ENCODE results near the gene COL28A1.

COL28A1 gene

DNA sequence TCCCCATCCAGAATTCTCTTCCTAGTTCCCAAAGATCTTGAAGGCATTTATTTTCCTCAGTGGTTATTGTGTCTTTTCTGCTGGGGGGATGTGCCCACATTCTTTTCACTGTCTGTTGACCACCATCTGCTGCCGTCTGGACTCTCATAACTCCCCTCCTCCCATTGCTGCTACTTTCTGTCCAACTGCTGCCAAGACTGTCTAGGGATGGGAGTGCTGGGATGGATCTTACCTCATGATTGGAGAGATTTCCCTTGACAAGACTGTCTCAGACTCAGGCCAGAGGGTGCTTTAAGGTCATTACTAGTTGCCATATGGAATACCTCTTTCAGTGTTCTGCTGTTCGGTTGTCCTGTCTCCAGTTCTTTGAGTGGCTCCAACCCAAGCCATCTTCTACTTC is 211.8 kb downstream of the COL28A1 start:
- DNase-seq: no peak

GRCh38 chr7:7323352-7323751 is 212.3 kb downstream of the COL28A1 start:
- peak; percentile 97 for DNase-seq

- peak; percentile 90 for DNase-seq
These were observed 214.0 kb downstream of the COL28A1 start for GRCh38 chr7:7321681-7322080.

DNA sequence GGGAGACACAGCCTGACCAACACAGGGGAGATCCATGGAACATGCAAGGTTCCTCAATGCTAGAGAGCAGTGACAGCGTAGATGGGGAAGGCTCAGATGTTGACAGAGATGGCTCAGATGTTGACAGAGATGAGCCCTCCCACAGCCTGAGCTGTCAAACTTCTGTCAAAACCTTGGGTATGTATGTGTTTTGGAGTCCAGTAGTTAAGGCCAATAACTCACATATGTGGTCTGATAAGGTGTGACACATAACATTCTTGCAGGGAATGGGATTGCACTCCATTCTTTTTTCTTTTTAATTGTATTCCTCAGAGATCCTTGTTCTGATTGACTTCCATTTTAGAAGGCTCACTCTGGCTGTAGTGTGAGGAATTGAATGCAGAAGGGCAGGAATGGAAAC is 217.1 kb downstream of the COL28A1 start:
- no peak for DNase-seq

DNA sequence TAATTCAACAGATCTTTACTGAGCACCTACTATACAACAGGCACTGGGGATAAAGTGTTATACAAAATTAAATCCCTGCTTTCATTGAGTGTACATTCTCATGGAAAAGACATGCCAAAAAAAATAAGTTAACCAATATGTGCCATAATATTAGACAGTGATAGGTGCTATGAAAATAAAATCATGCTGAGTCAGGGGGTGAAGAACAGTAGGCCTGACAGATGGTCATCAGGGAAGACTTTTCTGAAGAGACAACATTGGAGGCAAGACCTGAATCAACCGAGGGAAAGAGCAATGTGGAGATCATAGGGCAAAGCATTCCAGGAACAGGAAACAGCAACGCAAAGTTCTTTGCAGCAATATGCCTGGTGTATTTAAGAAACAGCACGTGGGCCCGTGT is 217.8 kb downstream of the COL28A1 start:
- DNase-seq: no peak

GRCh38 chr7:7315851-7316250 is 219.8 kb downstream of the COL28A1 start:
- no peak for DNase-seq

GRCh38 chr7:7312323-7312722 is 223.3 kb downstream of the COL28A1 start:
- no peak for DNase-seq

- no peak for DNase-seq
These were observed 224.7 kb downstream of the COL28A1 start for GRCh38 chr7:7311001-7311400.

DNA sequence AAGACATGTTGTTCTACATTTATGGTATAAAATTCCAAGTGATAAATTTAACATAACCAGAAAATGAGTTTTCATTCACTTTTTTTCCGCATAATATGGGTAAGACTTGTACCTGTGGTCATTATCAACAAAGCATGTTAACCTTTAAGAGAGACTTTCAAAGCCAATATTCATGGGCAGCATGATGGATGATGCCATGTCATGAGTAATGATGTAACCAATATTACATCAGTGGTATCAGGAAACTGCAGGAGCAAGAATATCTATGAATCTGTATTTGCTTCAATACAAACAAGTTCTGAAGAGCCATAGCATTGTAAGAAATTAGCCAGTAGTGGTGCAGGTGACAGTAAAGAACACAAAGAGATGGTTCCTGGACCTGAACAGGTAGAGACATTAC is 226.5 kb downstream of the COL28A1 start:
- no peak for DNase-seq

Measured in NCI-H345 (cell line).